NCI-H1105 treated with DMSO at 0.1 percent for 48 hours (cell line): ENCODE results near the gene PARP9.
"Not testable (repeated sequence)": the region's sequence is repeated elsewhere in the genome, so short reads cannot be mapped to it uniquely, and the experiment has no call there.

Experiments
- DNase-seq: peaks from one replicate; lab custom pipeline; 2025; lab: John Stamatoyannopoulos, UW

PARP9 gene

GRCh38 chr3:122520861-122521260 lies 43.2 kb downstream of the PARP9 start:
- no peak for DNase-seq

- DNase-seq: no peak
Observed at GRCh38 chr3:122519693-122520092, 44.4 kb downstream of the PARP9 start.

GRCh38 chr3:122516846-122517360 lies 47.2 kb downstream of the PARP9 start:
- no peak for DNase-seq

- no peak for DNase-seq
Observed at GRCh38 chr3:122515870-122516269, 48.2 kb downstream of the PARP9 start.

GRCh38 chr3:122515020-122515468 lies 49.1 kb downstream of the PARP9 start:
- no peak for DNase-seq

GRCh38 chr3:122514123-122515019 lies 49.7 kb downstream of the PARP9 start, which contains the start of gene KPNA1:
KPNA1 (minus strand) TSS chr3:122514939; CDS start chr3:122496565, 18,374 bp downstream.
- DNase-seq: peak; percentile 92

GRCh38 chr3:122513386-122514122 lies 50.5 kb downstream of the PARP9 start:
- DNase-seq: no peak

- DNase-seq: no peak
Observed at GRCh38 chr3:122512284-122512683, 51.8 kb downstream of the PARP9 start.

GRCh38 chr3:122510878-122511535 lies 53.1 kb downstream of the PARP9 start:
- no peak for DNase-seq

- not testable (repeated sequence) for DNase-seq
Observed at GRCh38 chr3:122508944-122509343, 55.2 kb downstream of the PARP9 start.

GRCh38 chr3:122508135-122508914 lies 55.8 kb downstream of the PARP9 start:
- no peak for DNase-seq

GRCh38 chr3:122506450-122506849 lies 57.6 kb downstream of the PARP9 start:
- no peak for DNase-seq

GRCh38 chr3:122505676-122506075 lies 58.4 kb downstream of the PARP9 start:
- no peak for DNase-seq

- no peak for DNase-seq
Observed at GRCh38 chr3:122502941-122503340, 61.2 kb downstream of the PARP9 start.

- DNase-seq: no peak
Observed at GRCh38 chr3:122502139-122502538, 62.0 kb downstream of the PARP9 start.

GRCh38 chr3:122500964-122501363 lies 63.1 kb downstream of the PARP9 start:
- DNase-seq: not testable (repeated sequence)

- DNase-seq: no peak
Observed at GRCh38 chr3:122498152-122498551, 65.9 kb downstream of the PARP9 start.

GRCh38 chr3:122497425-122497824 lies 66.7 kb downstream of the PARP9 start:
- no peak for DNase-seq

GRCh38 chr3:122496508-122496907 lies 67.6 kb downstream of the PARP9 start:
- DNase-seq: no peak

- DNase-seq: no peak
Observed at GRCh38 chr3:122493296-122493695, 70.8 kb downstream of the PARP9 start.

- no peak for DNase-seq
Observed at GRCh38 chr3:122488262-122488973, 75.7 kb downstream of the PARP9 start.
